Measurements from ENCODE around the gene TTL. TPM values are rescaled to one million over a fixed set of nuclear protein-coding genes. Genes with fewer than 3 reads are reported as not detected.
"Not testable (repeated sequence)": the region's sequence is repeated elsewhere in the genome, so short reads cannot be mapped to it uniquely, and the experiment has no call there.

Gene TTL
- total and polyA plus RNA-seq, 7 donors: 19.0 to 72.0 (median 49.3) TPM

DNA sequence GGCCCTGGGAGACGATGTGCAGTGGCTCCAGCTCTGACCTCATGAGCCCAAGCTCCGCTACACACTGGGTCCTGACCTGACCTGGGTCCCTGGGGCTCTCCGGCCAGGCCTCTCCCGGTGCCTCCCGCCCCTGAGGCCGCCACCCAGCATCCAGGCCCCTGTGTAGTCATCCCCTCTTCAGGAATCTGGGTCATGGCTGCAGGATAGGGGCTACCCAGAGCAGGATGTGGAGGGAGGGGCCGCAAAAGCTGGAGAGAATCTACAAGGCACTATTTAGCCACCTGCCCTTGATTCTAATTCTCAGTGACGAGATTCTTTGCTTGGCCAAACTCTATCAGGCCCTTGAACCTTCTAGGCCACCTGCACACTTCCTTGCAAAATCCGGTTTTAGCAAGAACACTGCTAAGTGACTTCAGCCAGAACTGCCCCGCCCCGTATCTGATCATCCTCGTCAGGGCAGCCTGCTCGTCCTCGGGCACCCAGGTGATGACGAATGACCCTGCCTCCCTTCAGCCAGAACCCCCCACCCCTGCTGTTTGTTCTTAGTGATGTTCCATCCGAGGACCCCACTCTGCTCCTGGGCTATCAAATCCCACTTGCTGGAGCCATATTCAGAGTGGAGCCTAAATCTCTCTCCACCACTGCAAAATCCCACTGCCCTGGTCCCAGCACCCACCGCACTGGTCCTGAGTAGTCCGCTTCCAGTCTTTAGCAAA, 46.1 kb upstream of the TTL start:
- H3K27ac ChIP-seq; H3K9me3 ChIP-seq; H3K36me3 ChIP-seq (ENCODE audit: insufficient read depth in 1 of 2, low read depth in 1 of 2); H3K4me3 ChIP-seq; H3K27me3 ChIP-seq (ENCODE audit: insufficient read depth in 3 of 3, low read length in 2 of 3); H3K4me1 ChIP-seq; ATAC-seq; DNase-seq: not testable (repeated sequence)
- intact Hi-C loops (cut with DNase I): loop anchor here in 1 of 2 donors (10.0 kb wide), 2 partner anchors 181 to 311 kb away; partner anchors contain the start of gene ZC3H8
- whole genome bisulfite sequencing, 3 donors: 85 to 89% (median 86%) methylated on average over 16 to 18 of the region's 18 CpGs

DNA sequence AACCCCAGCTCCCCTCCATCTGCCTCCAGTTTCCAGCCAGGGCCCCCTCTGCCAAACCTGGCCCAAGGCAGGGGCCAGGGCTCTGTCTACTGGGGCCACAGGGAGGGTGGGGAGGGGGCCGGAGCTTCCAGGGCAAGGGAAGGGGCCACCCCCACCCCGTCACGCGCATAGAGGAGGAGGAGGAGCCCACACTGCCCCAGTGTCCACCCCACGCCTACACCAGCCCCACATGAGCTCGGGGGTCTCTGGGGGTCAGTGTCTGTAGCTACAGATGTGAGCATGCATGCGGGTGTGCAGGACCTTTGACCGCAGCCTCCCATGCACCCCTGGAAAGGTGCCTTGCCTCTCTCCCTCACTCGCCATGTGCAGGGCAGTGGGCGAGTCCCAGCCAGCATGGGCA, 45.0 kb upstream of the TTL start:
- ATAC-seq; DNase-seq; H3K27me3 ChIP-seq (ENCODE audit: insufficient read depth in 3 of 3, low read length in 2 of 3); H3K4me1 ChIP-seq; H3K27ac ChIP-seq; H3K9me3 ChIP-seq; H3K36me3 ChIP-seq (ENCODE audit: insufficient read depth in 1 of 2, low read depth in 1 of 2); H3K4me3 ChIP-seq: not testable (repeated sequence)
- intact Hi-C loops (cut with DNase I): loop anchor here in 1 of 2 donors (10.0 kb wide), 2 partner anchors 182 to 312 kb away; partner anchors contain the start of gene ZC3H8
- 89 to 94% (median 93%) methylated on average over 4 to 10 of the region's 10 CpGs for WGBS, 3 donors

DNA sequence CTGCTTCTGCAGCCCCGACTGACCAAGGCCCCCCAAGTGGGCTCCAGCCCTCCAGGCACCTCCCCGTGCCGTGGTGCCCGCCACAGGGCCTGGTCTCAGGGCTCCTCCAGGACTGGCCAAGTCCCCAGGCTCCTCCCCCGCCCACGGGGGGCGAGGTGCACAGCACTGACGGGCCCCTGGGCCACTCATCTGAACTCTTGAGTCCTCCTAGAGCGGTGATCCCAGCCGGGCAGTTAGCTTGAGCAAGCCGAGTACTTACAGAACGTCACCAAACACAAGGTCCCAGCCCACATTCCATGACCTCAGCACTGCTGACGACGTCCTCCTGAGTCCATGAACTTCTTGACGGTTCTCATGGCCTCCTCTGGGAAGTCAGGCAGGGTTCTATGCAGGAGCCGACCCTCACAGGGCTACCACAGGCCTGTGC, 44.5 kb upstream of the TTL start:
- intact Hi-C loops (cut with DNase I): loop anchor here in 1 of 2 donors (10.0 kb wide), 2 partner anchors 183 to 313 kb away; partner anchors contain the start of gene ZC3H8
- H3K27ac ChIP-seq: not testable (repeated sequence)

DNA sequence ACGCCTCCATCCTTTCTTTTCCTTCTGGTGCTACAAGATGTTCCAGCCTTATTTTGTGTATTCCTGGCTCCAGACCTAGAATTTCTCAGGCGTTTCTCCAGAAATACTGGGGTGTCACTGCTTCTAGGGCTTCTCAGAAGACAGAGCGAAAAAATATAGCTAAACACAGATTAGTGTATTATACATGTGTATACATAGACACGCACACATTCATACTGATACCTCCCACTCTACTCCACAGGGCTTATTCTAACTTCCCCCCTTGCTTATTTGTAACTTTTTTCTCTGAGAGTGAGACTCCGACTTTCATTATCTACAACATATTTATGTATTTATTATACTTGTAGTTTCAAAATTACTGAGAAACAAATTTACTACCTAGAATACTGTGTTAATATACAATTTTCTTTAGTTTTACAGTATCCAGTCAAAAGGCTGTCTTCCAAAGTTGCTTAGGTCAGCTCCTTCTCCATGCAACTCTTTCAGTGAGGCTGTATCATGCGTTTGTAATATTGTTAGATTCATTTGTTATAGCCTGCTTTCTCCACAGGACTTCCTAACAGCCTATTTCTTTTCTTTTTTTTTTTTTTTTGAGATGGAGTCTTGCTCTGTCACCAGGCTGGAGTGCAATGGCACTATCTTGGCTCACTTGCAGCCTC, 43.2 kb upstream of the TTL start:
- H3K36me3 ChIP-seq (ENCODE audit: insufficient read depth in 1 of 2, low read depth in 1 of 2); H3K27me3 ChIP-seq (ENCODE audit: insufficient read depth in 3 of 3, low read length in 2 of 3); H3K4me1 ChIP-seq; DNase-seq; ATAC-seq; H3K4me3 ChIP-seq; H3K27ac ChIP-seq; H3K9me3 ChIP-seq: not testable (repeated sequence)
- 80 to 86% (median 82%) methylated on average over 6 of the region's 6 CpGs for WGBS, 3 donors
- intact Hi-C loops (cut with DNase I): loop anchor here in 1 of 2 donors (10.0 kb wide), 2 partner anchors 184 to 314 kb away; partner anchors contain the start of gene ZC3H8

More for the DNA sequence above, 44.5 kb upstream of the TTL start:
- ATAC-seq; H3K4me1 ChIP-seq; H3K4me3 ChIP-seq; H3K27me3 ChIP-seq (ENCODE audit: insufficient read depth in 3 of 3, low read length in 2 of 3); H3K36me3 ChIP-seq (ENCODE audit: insufficient read depth in 1 of 2, low read depth in 1 of 2); H3K9me3 ChIP-seq; DNase-seq: not testable (repeated sequence)
- WGBS, 3 donors: 68 to 72% (median 72%) methylated on average over 14 to 16 of the region's 16 CpGs

DNA sequence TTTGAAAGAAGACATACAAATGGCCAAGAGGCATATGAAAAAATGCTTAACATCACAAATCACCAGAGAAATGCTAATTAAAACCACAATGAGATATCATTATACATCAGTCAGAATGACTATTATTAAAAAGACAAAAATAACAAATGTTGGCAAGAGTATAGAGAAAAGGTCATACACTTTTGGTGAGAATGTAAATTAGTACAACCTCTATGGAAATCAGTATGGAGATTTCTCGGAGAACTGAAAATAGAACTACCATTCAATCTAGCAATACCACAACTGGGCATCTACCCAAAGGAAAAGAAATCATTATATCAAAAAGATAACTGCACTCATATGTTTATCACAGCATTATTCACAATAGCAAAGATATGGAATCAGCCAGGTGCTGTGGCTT, 37.7 kb upstream of the TTL start:
- H3K27ac ChIP-seq; ATAC-seq; DNase-seq; H3K4me1 ChIP-seq; H3K9me3 ChIP-seq; intact Hi-C loops (cut with DNase I); H3K36me3 ChIP-seq (ENCODE audit: insufficient read depth in 1 of 2, low read depth in 1 of 2); H3K27me3 ChIP-seq (ENCODE audit: insufficient read depth in 3 of 3, low read length in 2 of 3); H3K4me3 ChIP-seq: not testable (repeated sequence)
- 88 to 100% methylated on average over 1 of the region's 1 CpG; no CpG with 5 or more reads in 1 of the 3 donors for WGBS, 3 donors

DNA sequence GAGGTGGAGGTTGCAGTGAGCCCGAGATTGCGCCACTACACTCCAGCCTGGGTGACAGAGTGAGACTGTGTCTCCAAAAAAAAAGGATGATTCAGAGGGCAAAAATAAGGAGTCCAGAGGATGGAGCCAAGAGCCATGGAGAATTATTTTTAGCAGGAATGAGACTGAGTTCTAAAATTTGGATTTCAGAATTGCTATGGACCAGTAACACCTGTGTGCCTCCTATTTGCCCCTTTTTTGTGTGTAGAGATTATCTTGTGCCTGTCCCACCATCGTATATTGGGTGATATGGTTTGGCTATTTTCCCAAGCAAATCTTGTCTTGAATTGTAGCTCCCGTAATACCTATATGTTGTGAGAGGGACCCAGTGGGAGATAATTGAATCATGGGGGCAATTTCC, 32.1 kb upstream of the TTL start:
- Histone ChIP-seq H3K4me3 (no peak overlapping the region), H3K36me3 (ENCODE audit: insufficient read depth in 1 of 2, low read depth in 1 of 2) (no peaks in the 10 kb centered on the region), H3K4me1 (no peaks in the 10 kb centered on the region), H3K9me3 (no peaks in the 10 kb centered on the region), H3K27ac (no peak overlapping the region), H3K27me3 (ENCODE audit: insufficient read depth in 3 of 3, low read length in 2 of 3) (no peaks in the 10 kb centered on the region)
- WGBS, 3 donors: 85 to 91% (median 89%) methylated on average over 4 of the region's 4 CpGs
- TF ChIP-seq, protein P1, sequence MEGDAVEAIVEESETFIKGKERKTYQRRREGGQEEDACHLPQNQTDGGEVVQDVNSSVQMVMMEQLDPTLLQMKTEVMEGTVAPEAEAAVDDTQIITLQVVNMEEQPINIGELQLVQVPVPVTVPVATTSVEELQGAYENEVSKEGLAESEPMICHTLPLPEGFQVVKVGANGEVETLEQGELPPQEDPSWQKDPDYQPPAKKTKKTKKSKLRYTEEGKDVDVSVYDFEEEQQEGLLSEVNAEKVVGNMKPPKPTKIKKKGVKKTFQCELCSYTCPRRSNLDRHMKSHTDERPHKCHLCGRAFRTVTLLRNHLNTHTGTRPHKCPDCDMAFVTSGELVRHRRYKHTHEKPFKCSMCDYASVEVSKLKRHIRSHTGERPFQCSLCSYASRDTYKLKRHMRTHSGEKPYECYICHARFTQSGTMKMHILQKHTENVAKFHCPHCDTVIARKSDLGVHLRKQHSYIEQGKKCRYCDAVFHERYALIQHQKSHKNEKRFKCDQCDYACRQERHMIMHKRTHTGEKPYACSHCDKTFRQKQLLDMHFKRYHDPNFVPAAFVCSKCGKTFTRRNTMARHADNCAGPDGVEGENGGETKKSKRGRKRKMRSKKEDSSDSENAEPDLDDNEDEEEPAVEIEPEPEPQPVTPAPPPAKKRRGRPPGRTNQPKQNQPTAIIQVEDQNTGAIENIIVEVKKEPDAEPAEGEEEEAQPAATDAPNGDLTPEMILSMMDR (IDR thresholded peaks at IDR 0.05): no peak
- no peak for DNase-seq
- intact Hi-C loops (cut with DNase I): no loop called here
- ATAC-seq: no peak

DNA sequence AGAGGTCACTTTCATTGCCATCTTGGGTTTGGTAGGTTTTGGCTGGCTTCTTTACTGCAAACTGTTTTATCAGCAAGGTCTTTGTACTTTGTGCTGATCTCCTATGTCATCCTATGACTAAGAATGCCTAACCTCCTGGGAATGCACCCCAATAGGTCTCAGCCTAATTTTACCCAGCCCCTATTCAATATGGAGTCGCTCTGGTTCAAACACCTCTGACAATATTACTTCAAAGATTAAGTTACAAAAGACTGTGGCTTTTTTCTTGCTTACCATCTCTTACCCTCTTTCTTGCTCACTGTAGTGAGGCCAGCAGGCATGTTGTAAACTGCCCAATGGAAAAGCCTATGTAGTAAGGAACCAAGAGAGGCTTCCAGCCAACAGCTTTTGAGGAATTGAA, 30.6 kb upstream of the TTL start:
- TF ChIP-seq, protein P1 (IDR thresholded peaks at IDR 0.05): no peak
- ATAC-seq (no peak), DNase-seq (no peak)

More for the DNA sequence above, 30.6 kb upstream of the TTL start:
- 91 to 100% (median 100%) methylated on average over 1 of the region's 1 CpG for WGBS, 3 donors
- H3K9me3 ChIP-seq: no peaks in the 10 kb centered on the region
- H3K27me3 ChIP-seq (ENCODE audit: insufficient read depth in 3 of 3, low read length in 2 of 3): no peaks in the 10 kb centered on the region
- H3K36me3 ChIP-seq (ENCODE audit: insufficient read depth in 1 of 2, low read depth in 1 of 2): no peaks in the 10 kb centered on the region
- intact Hi-C loops (cut with DNase I): no loop called here
- H3K4me3 ChIP-seq: no peak overlapping the region
- H3K27ac ChIP-seq: no peak overlapping the region
- H3K4me1 ChIP-seq: no peaks in the 10 kb centered on the region

Data from psoas muscle (tissue), 8 donors.